K562 (cell line): ENCODE data around the gene PHLDB3. TPM values are rescaled to one million over a fixed set of nuclear protein-coding genes. Genes with fewer than 3 reads are reported as not detected.
A peak's percentile ranks its signal among the peaks of the same experiment; 100 is the strongest.

Experiments
- ARID3B ChIP-seq: fragments of 250-450 bp; sonication (Bioruptor Pico); IDR thresholded peaks from 2 replicates; pipeline ENCODE4 v1.4.0; 2020; ENCODE audit warnings: borderline replicate concordance
- ATF4 ChIP-seq: fragments of 450-650 bp; formaldehyde crosslinking; IDR thresholded peaks from 2 replicates; pipeline ENCODE4 v1.4.0; 2022; ENCODE audit warnings: mild to moderate bottlenecking, moderate library complexity
- MAX ChIP-seq: sonication (generic); formaldehyde crosslinking; IDR thresholded peaks from 2 replicates; pipeline ENCODE4 v1.9.0; 2022; ENCODE audit warnings: mild to moderate bottlenecking, missing genetic modification reagents
- MAZ ChIP-seq, 2 experiments: fragments of 450-650 bp in 1 of 2; sonication (generic) in 1 of 2; formaldehyde crosslinking; IDR thresholded peaks in 1 of 2; conservative IDR thresholded peaks in 1 of 2; 2 replicates each; pipeline versions ENCODE4 v1.4.0 to v1.5.0; 2020; ENCODE audit warnings: mild to moderate bottlenecking in 1 of 2, missing genetic modification reagents in 1 of 2
- MEIS2 ChIP-seq: fragments of 450-650 bp; IDR thresholded peaks from 2 replicates; pipeline ENCODE4 v1.6.1; 2014; ENCODE audit warnings: mild to moderate bottlenecking; ENCODE audit not compliant: partially characterized antibody
- MNT ChIP-seq, 2 experiments: fragments of 450-650 bp; conservative IDR thresholded peaks; 2 replicates each; pipeline ENCODE4 v1.6.1; 2017; ENCODE audit warnings: mild to moderate bottlenecking in 2 of 2, moderate library complexity in 2 of 2
- NBN ChIP-seq: fragments of 450-650 bp; IDR thresholded peaks from 2 replicates; pipeline ENCODE4 v1.6.1; 2016; ENCODE audit warnings: low read depth, mild to moderate bottlenecking
- PATZ1 ChIP-seq: fragments of 250-450 bp; sonication (Bioruptor Pico); IDR thresholded peaks from 2 replicates; pipeline ENCODE4 v1.5.0; 2020; ENCODE audit warnings: mild to moderate bottlenecking, borderline replicate concordance
- PCBP2 ChIP-seq: fragments of 200-400 bp; formaldehyde crosslinking; IDR thresholded peaks from 2 replicates; pipeline ENCODE4 v1.6.1; 2018; ENCODE audit warnings: low read length, low read depth, mild to moderate bottlenecking, moderate library complexity; ENCODE audit not compliant: poor library complexity, severe bottlenecking
- POLR2AphosphoS2 ChIP-seq: IDR thresholded peaks from 2 replicates; pipeline ENCODE4 v1.6.1; 2012; ENCODE audit warnings: low read length, improper control_type of control experiment
- SMARCE1 ChIP-seq: fragments of 450-650 bp; IDR thresholded peaks from 2 replicates; pipeline ENCODE4 v1.7.1; 2016; ENCODE audit warnings: mild to moderate bottlenecking
- THRA ChIP-seq: fragments of 450-650 bp; IDR thresholded peaks from 2 replicates; pipeline ENCODE4 v1.6.1; 2017; ENCODE audit warnings: mild to moderate bottlenecking, moderate library complexity
- ZBTB34 ChIP-seq: fragments of 250-450 bp; sonication (Bioruptor Pico); IDR thresholded peaks from 2 replicates; pipeline ENCODE4 v1.8.0; 2021; ENCODE audit warnings: mild to moderate bottlenecking, moderate library complexity
- ZC3H4 ChIP-seq: sonication (generic); formaldehyde crosslinking; IDR thresholded peaks from 2 replicates; pipeline ENCODE4 v1.9.0; 2021; ENCODE audit warnings: missing genetic modification reagents, borderline replicate concordance
- ZNF197 ChIP-seq: fragments of 200-800 bp; sonication (Bioruptor generic); IDR thresholded peaks from 2 replicates; pipeline ENCODE4 v1.6.1; 2016; ENCODE audit warnings: low read depth, missing genetic modification characterization, missing compliant biosample characterization
- polyA plus RNA-seq, 8 experiments: library from polyadenylated mRNA; depleted of rRNA in 4 of 8; stranded (reverse) in 5 of 8; unstranded in 3 of 8; fragments of >200 nt; fragmentation: Nextera tagmentation in 2 of 8; fragmentation: Illumina TruSeq in 1 of 8; extraction: Ambion mirVana in 2 of 8; extraction: Trizol in 1 of 8; gene quantifications; 2 replicates each; pipeline versions ENCODE4 v1.2.1 to v1.2.3, GENCODE V29; 2011 to 2014; ENCODE audit warnings: inconsistent platforms in 1 of 8, missing spikeins in 1 of 8
- total RNA-seq, 7 experiments: library from RNA; depleted of rRNA in 6 of 7; stranded (reverse); fragments of >200 nt in 6 of 7; fragmentation: Illumina TruSeq in 2 of 7; extraction: Trizol in 2 of 7; gene quantifications; 2 replicates each; pipeline versions ENCODE4 v1.2.1 to v1.2.3, GENCODE V29; 2011 to 2021; ENCODE audit warnings: low replicate concordance in 1 of 7

The PHLDB3 gene
- total and polyA plus RNA-seq, 9 of the 15 experiments (the other 6 are each of a cell fraction or from before 2014, with no cell fraction given) = 0.04 to 23.5 (median 3.9) TPM

GRCh38 chr19:43533546-43534304 is 29.2 kb upstream of the PHLDB3 start (continued):
- no peak for TF ChIP-seq PCBP2
- TF ChIP-seq ZC3H4 (CRISPR knock-in tag) = no peak
- TF ChIP-seq MEIS2 = peak; percentile 84
- TF ChIP-seq MAZ (CRISPR knock-in tag; conservative IDR thresholded peaks at IDR 0.05 in 1 of 2, IDR thresholded peaks at IDR 0.05 in 1 of 2) = peak; percentile 41 to 92; a peak in 2 of 4 replicates
- TF ChIP-seq ZNF197 = no peak
- TF ChIP-seq THRA = no peak
- no peak for TF ChIP-seq POLR2AphosphoS2
- TF ChIP-seq PATZ1 (CRISPR knock-in tag) = no peak
- TF ChIP-seq MAX = no peak
- no peak for TF ChIP-seq ARID3B (CRISPR knock-in tag)
- TF ChIP-seq MNT (conservative IDR thresholded peaks at IDR 0.05) = no peak; a peak in 1 of 4 replicates
- TF ChIP-seq SMARCE1 = no peak
- 0 out of 2 replicates have a peak, but pooled peaks have one; percentile 7 for TF ChIP-seq NBN
- TF ChIP-seq ATF4 (CRISPR knock-in tag) = no peak
- no peak for TF ChIP-seq ZBTB34
